K562 (cell line): Measurements from ENCODE around the gene PACSIN3. TPM values are rescaled to one million over a fixed set of nuclear protein-coding genes. Genes with fewer than 3 reads are reported as not detected.

Experiments
- DDX20 ChIP-seq: fragments of 450-650 bp; IDR thresholded peaks from 2 replicates; pipeline ENCODE4 v1.6.1; 2016; ENCODE audit warnings: missing genetic modification characterization, low read depth, mild to moderate bottlenecking, missing compliant biosample characterization, moderate library complexity
- EP400 ChIP-seq: fragments of 450-650 bp; IDR thresholded peaks from 2 replicates; pipeline ENCODE4 v1.6.1; 2017; ENCODE audit warnings: antibody characterized with exemption, mild to moderate bottlenecking, moderate library complexity
- MXI1 ChIP-seq: IDR thresholded peaks from 2 replicates; pipeline ENCODE4 v1.6.1; 2011; ENCODE audit warnings: low read depth, mild to moderate bottlenecking, improper control_type of control experiment, low read length
- NR2C2 ChIP-seq, 2 experiments: fragments of 200-800 bp in 1 of 2; sonication (Bioruptor generic) in 1 of 2; sonication (generic) in 1 of 2; formaldehyde crosslinking in 1 of 2; IDR thresholded peaks; 2 replicates each; pipeline versions ENCODE4 v1.6.1 to v1.8.0; 2016 to 2022; ENCODE audit warnings: mild to moderate bottlenecking in 1 of 2, missing compliant biosample characterization in 1 of 2, missing genetic modification characterization in 1 of 2, missing genetic modification reagents in 1 of 2
- SIN3A ChIP-seq, 2 experiments: fragments of 150-350 bp in 1 of 2; IDR thresholded peaks; 2 replicates each; pipeline ENCODE4 v1.6.1; 2011 to 2016; ENCODE audit warnings: borderline replicate concordance in 2 of 2, low read depth in 2 of 2, low read length in 2 of 2, mild to moderate bottlenecking in 2 of 2, moderate library complexity in 2 of 2; ENCODE audit not compliant: control insufficient read depth in 1 of 2
- SMAD4 ChIP-seq: fragments of 250-450 bp; sonication (Bioruptor Pico); conservative IDR thresholded peaks from 2 replicates; pipeline ENCODE4 v1.8.0; 2021; ENCODE audit warnings: inconsistent platforms, mild to moderate bottlenecking, moderate library complexity
- polyA plus RNA-seq, 8 experiments: library from polyadenylated mRNA; depleted of rRNA in 4 of 8; stranded (reverse) in 5 of 8; unstranded in 3 of 8; fragments of >200 nt; fragmentation: Nextera tagmentation in 2 of 8; fragmentation: Illumina TruSeq in 1 of 8; extraction: Ambion mirVana in 2 of 8; extraction: Trizol in 1 of 8; gene quantifications; 2 replicates each; pipeline versions ENCODE4 v1.2.1 to v1.2.3, GENCODE V29; 2011 to 2014; ENCODE audit warnings: inconsistent platforms in 1 of 8, missing spikeins in 1 of 8
- total RNA-seq, 7 experiments: library from RNA; depleted of rRNA in 6 of 7; stranded (reverse); fragments of >200 nt in 6 of 7; fragmentation: Illumina TruSeq in 2 of 7; extraction: Trizol in 2 of 7; gene quantifications; 2 replicates each; pipeline versions ENCODE4 v1.2.1 to v1.2.3, GENCODE V29; 2011 to 2021; ENCODE audit warnings: low replicate concordance in 1 of 7
- TF ChIP-seq, protein P1 (sequence below), 2 experiments: fragments of 450-650 bp; formaldehyde crosslinking in 1 of 2; IDR thresholded peaks; 2 replicates each; pipeline versions ENCODE4 v1.4.0 to v1.6.1; 2014 to 2020; ENCODE audit warnings: mild to moderate bottlenecking in 2 of 2, borderline replicate concordance in 1 of 2, low read depth in 1 of 2
- TF ChIP-seq, protein P2 (sequence below): sonication (generic); formaldehyde crosslinking; IDR thresholded peaks from 2 replicates; pipeline ENCODE4 v1.4.0; 2020; ENCODE audit warnings: mild to moderate bottlenecking, missing genetic modification reagents
- TF ChIP-seq, protein P3 (sequence below): fragments of 250-450 bp; sonication (Bioruptor Pico); IDR thresholded peaks from 2 replicates; pipeline ENCODE4 v1.4.0; 2020
- TF ChIP-seq, protein P4 (sequence below), 2 experiments: fragments of 450-650 bp in 1 of 2; IDR thresholded peaks; 2 replicates each; pipeline ENCODE4 v1.6.1; 2011 to 2017; ENCODE audit warnings: low read depth in 2 of 2, antibody characterized with exemption in 1 of 2, borderline replicate concordance in 1 of 2, low read length in 1 of 2, mild to moderate bottlenecking in 1 of 2, mixed read lengths in 1 of 2; ENCODE audit not compliant: control insufficient read depth in 1 of 2

Gene PACSIN3
- total and polyA plus RNA-seq, 9 of the 15 experiments (the other 6 are each of a cell fraction or from before 2014, with no cell fraction given): 0.13 to 18.1 (median 7.1) TPM

DNA sequence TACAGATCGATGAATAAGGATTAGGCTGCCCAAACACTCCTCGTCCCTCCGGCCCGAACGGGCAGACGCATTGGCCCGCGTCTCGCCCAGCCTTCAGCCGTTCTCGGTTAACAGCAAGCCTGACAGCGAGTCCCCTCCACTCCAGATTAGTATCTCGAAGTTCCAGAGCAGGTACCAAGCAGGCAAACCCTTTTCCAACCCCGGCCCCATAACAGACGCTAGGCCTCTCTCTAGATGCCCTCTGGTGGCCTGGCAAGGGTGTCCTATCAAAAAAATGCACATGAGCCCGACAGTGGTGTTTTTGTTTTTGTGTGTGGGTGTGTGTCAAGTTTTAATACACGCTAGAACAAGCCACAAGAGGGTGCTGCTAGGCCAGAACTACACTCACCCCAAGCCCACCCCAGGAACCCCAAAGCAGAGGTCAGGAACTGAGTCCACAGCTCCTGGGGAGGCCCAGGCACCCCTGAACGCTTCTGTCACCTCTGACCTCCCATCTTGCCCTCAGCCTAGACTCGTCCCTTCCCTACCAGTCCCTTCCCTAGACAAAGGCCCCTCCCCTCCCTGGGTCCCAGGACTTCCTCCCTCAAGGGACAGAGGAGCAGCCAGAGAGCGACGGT is 8.9 kb downstream of the PACSIN3 start (continued):
- TF ChIP-seq, protein P1, sequence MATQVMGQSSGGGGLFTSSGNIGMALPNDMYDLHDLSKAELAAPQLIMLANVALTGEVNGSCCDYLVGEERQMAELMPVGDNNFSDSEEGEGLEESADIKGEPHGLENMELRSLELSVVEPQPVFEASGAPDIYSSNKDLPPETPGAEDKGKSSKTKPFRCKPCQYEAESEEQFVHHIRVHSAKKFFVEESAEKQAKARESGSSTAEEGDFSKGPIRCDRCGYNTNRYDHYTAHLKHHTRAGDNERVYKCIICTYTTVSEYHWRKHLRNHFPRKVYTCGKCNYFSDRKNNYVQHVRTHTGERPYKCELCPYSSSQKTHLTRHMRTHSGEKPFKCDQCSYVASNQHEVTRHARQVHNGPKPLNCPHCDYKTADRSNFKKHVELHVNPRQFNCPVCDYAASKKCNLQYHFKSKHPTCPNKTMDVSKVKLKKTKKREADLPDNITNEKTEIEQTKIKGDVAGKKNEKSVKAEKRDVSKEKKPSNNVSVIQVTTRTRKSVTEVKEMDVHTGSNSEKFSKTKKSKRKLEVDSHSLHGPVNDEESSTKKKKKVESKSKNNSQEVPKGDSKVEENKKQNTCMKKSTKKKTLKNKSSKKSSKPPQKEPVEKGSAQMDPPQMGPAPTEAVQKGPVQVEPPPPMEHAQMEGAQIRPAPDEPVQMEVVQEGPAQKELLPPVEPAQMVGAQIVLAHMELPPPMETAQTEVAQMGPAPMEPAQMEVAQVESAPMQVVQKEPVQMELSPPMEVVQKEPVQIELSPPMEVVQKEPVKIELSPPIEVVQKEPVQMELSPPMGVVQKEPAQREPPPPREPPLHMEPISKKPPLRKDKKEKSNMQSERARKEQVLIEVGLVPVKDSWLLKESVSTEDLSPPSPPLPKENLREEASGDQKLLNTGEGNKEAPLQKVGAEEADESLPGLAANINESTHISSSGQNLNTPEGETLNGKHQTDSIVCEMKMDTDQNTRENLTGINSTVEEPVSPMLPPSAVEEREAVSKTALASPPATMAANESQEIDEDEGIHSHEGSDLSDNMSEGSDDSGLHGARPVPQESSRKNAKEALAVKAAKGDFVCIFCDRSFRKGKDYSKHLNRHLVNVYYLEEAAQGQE (IDR thresholded peaks at IDR 0.05; ENCODE audit: borderline replicate concordance): peak; percentile 64
- TF ChIP-seq, protein P1 (CRISPR knock-in tag; IDR thresholded peaks at IDR 0.05; ENCODE audit: low read depth): no peak
- TF ChIP-seq SIN3A (IDR thresholded peaks at IDR 0.05; ENCODE audit: borderline replicate concordance in 2 of 2, control insufficient read depth in 1 of 2, low read depth in 2 of 2, low read length in 2 of 2) (peak in 1 of 2 experiments; percentile 66; a peak in 1 of 4 replicates), DDX20 (tag) (no peak), EP400 (peak; percentile 58), SMAD4 (peak; percentile 59; the same call in 1 of the 2 replicates), MXI1 (no peak), NR2C2 (CRISPR knock-in tag; IDR thresholded peaks at IDR 0.05) (no peak), NR2C2 (tag; IDR thresholded peaks at IDR 0.05) (peak; percentile 90)
- TF ChIP-seq, protein P2, sequence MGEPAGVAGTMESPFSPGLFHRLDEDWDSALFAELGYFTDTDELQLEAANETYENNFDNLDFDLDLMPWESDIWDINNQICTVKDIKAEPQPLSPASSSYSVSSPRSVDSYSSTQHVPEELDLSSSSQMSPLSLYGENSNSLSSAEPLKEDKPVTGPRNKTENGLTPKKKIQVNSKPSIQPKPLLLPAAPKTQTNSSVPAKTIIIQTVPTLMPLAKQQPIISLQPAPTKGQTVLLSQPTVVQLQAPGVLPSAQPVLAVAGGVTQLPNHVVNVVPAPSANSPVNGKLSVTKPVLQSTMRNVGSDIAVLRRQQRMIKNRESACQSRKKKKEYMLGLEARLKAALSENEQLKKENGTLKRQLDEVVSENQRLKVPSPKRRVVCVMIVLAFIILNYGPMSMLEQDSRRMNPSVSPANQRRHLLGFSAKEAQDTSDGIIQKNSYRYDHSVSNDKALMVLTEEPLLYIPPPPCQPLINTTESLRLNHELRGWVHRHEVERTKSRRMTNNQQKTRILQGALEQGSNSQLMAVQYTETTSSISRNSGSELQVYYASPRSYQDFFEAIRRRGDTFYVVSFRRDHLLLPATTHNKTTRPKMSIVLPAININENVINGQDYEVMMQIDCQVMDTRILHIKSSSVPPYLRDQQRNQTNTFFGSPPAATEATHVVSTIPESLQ (CRISPR knock-in tag): no peak
- TF ChIP-seq, protein P3, sequence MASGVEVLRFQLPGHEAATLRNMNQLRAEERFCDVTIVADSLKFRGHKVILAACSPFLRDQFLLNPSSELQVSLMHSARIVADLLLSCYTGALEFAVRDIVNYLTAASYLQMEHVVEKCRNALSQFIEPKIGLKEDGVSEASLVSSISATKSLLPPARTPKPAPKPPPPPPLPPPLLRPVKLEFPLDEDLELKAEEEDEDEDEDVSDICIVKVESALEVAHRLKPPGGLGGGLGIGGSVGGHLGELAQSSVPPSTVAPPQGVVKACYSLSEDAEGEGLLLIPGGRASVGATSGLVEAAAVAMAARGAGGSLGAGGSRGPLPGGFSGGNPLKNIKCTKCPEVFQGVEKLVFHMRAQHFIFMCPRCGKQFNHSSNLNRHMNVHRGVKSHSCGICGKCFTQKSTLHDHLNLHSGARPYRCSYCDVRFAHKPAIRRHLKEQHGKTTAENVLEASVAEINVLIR: no peak
- TF ChIP-seq, protein P4, sequence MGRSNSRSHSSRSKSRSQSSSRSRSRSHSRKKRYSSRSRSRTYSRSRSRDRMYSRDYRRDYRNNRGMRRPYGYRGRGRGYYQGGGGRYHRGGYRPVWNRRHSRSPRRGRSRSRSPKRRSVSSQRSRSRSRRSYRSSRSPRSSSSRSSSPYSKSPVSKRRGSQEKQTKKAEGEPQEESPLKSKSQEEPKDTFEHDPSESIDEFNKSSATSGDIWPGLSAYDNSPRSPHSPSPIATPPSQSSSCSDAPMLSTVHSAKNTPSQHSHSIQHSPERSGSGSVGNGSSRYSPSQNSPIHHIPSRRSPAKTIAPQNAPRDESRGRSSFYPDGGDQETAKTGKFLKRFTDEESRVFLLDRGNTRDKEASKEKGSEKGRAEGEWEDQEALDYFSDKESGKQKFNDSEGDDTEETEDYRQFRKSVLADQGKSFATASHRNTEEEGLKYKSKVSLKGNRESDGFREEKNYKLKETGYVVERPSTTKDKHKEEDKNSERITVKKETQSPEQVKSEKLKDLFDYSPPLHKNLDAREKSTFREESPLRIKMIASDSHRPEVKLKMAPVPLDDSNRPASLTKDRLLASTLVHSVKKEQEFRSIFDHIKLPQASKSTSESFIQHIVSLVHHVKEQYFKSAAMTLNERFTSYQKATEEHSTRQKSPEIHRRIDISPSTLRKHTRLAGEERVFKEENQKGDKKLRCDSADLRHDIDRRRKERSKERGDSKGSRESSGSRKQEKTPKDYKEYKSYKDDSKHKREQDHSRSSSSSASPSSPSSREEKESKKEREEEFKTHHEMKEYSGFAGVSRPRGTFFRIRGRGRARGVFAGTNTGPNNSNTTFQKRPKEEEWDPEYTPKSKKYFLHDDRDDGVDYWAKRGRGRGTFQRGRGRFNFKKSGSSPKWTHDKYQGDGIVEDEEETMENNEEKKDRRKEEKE (IDR thresholded peaks at IDR 0.05; ENCODE audit: borderline replicate concordance in 1 of 2, control insufficient read depth in 1 of 2, low read depth in 2 of 2, low read length in 1 of 2): no peak
